GM19324 (cell line): ENCODE results near the gene FKBP11.
A peak's percentile ranks its signal among the peaks of the same experiment; 100 is the strongest.

Source experiments
- ATAC-seq: cut with Tn5 transposase; IDR thresholded peaks from one replicate; pipeline ENCODE4 v1.9.1; 2021; ENCODE audit warnings: mild to moderate bottlenecking, moderate library complexity; ENCODE audit not compliant: unreplicated experiment, low FRiP score

The FKBP11 gene

DNA sequence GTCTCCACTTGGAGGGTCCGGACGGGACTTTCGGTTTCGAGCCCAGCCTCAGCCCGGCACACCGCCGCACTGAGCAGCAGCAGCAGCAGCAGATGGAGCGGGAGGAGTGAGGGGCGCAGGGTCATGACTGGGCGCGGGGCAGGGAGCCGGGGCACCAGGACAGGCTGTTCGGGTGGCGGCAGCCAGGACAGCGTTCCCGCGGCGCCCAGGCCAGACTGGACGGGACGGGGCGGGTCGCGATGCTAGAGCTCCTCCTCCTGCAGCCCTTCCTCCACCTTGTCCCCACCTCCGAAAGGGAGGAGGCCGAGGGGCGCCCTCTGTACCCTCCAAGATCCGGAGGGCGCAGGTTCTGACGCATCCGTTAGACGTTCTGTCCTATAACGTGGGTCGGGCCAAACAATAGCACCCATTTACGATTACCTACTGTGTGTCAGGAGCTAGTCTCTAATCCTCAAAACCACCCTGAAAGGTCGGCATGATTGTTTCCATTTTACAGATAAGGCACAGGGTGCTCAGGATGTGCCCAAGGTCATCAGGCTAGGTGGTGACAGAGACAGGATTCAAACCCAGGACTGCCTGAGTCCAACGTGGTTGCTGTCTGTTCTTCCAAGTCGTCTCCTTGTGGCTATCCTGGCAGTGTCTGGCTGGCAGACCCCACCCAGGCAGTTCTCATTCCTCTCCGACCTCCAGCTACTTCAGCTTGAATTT lies at the start of gene FKBP11:
TSS of gene FKBP11 (minus strand) at position 189 of the 708 bp plus-strand sequence. CDS start at position 125, 64 bp downstream.
- ATAC-seq = peak; percentile 80

DNA sequence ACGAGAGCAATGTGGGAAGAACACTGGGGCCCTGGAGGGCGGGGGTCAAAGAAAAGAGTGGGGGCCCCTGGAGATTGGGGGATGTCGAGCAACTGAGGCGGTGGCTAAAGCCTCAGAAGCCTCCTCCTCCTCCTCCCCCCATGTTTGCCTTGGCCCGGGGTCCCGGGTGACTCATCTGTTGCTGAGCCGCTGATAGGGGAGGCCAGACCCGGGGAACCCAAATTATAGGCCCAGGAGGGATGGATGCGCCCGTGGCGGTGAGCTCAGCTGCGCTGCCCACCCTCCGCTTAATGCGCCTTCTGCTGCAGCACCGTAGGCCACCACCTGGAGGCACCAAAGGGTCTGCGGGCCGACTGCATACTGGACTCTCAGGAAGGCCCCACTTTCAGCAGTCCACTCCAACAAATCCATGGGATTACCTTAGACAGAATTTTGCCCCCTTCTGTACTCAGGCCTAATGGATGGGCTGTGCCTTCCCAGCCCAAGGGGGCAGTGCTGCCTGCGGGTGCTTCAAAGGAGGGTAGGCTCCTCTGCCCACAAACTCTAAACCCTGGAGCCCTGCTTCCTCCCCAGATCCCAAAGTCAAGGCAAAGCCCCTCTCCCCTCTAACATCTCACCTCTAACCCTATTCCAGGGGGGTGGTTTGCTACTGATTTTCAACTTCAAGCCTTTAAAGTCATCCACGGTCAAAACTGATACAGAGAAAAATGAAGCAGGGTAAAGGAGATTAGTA lies 48.8 kb upstream of the FKBP11 start:
- no peak for ATAC-seq

DNA sequence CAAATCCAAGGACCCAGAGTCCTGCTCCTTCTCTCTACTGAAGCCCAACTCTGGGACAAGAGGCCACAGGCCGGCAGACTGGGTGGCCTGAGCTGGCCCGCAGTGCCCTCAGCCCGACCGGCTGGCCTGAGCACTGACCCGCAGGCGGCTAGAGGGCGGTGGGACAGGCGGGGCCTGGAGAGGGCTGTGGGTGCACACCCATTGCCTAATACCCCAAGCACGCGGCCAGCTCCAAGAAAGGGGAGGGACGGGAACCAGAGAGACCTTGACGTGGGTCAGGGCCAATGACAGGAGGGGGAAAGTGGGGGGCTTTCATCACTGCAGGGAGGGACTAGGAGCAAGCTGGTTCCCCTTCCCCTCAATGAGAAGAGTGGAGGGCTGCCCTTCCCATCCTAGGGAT lies 48.2 kb upstream of the FKBP11 start:
- ATAC-seq = no peak

DNA sequence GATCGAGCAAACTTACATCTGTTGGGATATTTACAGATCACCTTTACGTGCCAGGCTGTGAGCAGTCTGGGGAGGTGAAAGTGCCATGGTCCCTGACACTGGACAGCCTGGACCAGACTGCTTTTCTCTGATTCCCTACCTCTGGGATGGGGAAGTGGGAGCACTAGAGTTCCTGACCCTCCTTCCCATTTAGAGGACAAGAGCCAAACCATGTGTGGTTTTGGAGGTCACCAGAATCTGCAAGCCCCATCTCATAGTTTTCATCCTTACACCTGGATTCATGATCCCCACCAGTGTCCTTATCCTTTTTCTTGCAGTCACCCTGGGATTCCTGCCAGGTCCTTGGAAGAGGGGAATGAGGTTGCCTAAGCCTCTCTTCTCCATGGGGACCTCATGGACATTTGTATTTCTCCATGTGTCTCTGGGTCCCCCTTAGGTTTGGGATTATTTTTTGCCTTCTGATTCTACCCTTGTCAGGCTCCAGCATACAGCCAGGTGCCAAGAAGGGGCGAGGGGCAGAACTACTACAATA lies 47.7 kb upstream of the FKBP11 start:
- ATAC-seq = no peak

DNA sequence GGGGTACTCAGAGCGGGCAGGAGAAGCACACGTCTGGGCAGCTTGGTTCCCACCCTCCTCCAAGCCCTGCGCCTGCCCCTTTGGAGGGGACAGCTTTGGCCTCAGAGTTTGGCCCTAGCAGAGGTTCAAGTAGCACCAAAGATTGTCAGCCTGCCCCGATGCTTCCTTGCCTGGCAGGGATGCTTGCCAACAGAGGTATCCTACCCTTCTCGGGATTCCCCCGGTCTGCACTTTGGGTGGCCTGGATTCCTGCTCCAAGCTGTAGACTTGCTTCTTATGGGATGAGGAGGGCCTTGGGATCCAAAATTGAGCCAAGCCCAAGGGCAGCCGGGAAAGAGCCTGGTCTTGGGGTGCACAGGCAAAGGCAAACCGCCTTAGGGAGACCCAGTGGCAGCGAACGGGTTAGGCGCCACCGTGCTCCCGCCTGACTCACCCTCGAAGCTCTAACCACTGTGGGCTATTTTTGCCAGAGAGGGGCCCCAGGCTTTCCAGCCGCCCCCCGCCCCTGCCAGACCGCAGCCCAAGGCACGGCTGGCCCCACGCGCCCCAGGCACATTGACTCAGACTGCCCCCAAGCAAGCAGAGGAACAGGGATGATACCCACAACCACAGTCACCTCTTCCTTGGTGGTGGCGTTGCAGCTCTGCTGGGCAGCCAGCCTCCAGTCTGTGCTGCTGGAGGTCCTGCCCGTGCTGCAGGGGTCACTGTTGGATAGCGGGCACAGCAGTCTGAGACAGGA lies 47.1 kb upstream of the FKBP11 start:
- ATAC-seq = no peak

DNA sequence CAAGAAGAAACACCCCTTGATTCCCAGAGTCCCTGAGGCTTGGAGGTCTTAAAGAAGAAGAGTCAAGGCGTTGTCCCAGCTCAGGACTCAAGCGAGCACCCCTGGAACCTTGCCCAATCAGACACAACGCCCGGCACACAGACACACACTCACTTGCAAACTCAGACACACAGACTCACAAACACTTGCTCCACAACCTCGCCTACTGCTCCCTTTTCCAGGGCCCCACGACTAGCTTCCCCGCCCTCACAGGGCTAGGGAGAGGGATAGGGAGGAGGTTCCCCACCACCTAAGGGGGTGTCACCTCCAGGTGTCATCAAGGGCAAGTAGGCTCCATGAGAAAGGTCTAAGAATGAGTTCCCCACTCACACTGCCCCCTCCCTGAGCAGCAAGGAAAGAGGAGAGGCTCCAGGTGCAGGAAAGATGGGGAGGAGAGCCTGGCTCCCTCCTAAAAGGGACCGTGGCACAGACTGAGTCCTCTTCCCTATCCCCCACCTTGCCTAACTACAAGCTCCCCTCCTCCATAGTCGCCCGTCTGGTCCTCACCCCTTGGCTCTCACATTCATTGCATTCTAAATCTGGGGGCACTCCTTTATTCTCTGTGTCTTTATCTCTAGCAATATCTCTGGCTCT lies 45.5 kb upstream of the FKBP11 start:
- no peak for ATAC-seq

DNA sequence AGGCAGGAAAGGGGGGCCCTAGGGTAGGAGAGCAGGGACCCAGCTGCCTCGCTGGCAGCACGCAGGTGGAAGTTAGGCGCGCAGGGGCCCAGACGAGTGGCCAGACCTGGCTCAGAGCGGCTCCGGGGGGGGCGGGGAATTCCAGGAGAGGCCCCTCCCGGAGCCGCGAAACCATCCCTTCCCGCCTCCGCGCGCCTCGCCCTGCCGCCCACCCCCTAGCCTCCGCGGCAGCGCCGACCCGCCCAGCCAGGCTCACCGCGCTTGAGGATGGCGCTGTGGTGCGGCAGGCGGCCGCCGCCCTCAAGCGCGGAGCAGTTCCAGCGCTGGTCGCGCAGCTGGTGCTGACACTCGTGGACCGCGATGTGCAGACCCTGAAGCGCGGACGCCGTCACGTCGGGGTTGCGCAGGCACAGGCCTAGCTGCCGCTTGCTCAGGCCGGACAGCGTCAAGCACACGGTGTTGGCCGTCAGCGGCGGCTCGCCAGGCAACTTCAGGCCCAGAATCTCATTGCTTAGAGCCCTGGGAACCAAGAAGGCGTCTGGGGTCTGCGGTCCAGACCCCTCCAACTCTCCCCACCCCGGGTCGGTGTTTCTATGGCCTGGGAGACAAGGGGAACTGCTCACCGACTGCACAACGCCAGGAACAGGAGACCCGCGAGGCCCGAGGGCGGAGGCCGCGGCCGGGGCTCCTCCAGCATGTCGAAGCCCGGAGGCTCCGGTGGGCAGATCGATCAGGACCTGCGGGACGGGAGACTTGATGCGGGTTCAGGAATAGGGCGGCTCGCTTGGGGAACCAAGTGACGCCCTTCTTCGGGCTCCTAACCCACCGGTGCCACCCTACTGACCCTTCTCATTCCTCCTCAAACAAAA lies 44.8 kb upstream of the FKBP11 start:
- ATAC-seq = no peak

DNA sequence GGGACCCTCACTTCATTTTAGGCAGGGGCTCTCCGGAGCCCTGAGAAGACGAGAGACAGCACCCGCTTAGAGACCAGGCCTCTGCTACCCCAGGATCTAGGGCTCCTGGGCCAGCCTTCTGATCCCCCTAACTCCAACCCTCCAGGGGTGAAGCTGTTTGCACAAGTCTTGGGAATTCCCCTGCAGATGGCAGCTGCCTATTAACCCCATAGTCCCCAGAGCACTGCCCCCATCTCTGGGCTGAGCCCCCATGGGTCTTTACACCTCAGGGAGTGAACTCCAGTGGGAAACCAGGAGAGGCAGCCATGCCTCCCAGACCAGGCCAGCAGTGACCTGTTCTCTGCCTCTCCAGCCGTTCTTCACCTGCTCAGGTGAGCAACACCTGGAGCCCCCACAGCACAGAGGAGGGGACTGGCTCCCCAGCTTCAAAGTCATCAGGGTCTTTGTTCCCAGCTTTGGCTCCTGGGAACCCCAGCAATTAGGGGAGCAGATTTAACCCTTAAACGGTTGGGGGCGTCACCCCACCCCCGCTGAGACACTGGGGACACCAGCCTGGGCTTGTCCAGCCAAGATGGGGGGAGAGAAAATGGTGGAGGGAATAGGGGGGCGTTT lies 44.0 kb upstream of the FKBP11 start:
- ATAC-seq = no peak

DNA sequence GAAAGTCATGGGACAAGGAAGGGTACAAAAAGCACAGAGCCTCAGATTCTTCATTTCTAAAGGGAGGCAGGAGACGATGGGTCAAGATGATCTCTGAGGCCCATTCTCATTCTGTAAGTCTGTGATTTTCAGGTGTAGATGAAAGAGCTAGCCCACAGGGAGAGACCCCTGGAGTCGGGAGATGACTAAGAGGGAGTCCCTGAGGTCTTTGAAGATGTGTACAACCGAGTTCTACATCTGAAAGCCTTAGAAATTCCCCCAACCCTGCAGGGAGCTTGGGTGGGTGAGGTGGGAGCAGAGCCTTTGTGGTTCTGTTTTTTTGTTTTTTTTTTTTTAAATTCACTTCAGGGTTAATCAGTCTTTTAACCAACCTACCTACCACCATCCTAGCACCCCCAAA lies 43.2 kb upstream of the FKBP11 start:
- no peak for ATAC-seq

DNA sequence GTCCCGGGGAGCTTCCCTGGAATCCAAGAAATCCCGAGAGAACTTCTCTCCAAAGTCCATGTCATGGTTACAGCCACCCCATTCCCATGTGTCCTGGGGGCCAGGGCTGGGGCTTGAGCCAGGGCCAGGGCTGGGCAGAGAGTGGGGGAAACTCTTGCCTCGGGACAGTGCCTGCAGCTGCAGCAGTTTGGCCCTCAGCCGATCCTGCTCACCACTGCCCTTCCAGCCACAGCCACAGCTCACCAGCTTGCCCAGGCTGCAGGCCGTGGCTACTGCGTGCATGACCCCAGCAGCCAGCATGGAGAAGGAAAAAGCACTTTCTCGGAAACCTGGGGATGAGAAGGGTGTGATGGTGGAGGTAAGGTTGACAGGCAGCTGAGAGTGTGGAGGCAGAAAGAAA lies 42.7 kb upstream of the FKBP11 start:
- no peak for ATAC-seq

DNA sequence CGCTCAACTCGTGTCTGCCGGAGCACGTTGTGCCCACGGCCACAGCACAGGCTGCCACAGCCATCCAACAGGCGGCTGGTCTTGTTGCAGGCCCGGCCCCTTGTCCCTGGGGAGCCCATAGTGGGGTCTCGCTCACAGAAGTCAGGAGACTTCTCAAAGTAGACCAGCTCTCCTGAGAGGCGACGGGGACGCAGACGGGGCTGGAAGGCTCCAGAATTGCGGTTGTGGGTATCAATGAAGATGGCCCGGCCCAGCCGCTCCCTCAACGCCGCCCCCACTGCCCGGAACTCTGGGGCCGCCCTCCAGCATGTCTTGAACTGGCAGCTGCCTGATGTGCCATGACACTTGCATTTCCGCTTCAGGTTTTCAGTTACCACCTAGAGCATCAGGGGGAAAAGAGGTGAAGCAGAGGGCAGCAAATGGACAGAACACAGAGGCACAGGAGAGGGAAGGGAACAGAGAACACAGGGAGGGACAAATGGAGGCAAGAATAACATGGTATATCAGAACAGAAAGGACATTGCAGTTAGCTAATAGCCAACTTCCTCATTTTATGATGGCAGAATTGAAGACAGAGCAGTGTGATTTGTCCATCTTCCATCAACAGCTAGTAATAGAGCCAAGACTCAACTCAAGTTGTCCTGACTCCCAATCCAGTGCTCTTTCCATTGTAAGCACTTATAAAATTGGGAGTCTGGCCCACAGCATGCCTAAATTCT lies 41.0 kb upstream of the FKBP11 start:
- ATAC-seq = no peak

DNA sequence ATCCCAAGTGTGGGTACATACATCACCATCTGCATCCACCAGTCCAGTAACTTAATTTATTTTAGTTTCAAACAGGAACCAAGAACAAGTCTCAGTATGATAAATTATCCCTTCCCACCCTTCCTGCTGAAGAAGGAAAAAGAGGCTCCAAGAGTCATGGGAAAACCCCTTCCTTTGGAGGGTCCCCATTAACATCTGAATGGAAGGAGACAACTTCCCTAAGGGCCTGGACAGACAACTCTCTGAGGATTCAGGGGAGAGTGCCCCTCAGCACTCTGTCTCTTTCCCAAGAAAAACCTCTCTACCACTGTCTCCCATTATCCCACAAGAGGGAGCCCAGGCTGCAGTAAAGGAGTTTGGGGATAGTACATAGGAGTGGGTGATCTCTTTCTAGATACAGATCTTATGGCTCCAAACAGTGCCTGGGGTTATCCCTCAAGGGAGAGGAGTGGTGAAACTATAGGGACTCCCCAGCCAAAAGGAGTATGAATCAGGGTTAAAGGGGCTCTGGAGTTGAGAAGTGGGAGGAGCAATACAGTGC lies 40.1 kb upstream of the FKBP11 start:
- ATAC-seq = no peak

DNA sequence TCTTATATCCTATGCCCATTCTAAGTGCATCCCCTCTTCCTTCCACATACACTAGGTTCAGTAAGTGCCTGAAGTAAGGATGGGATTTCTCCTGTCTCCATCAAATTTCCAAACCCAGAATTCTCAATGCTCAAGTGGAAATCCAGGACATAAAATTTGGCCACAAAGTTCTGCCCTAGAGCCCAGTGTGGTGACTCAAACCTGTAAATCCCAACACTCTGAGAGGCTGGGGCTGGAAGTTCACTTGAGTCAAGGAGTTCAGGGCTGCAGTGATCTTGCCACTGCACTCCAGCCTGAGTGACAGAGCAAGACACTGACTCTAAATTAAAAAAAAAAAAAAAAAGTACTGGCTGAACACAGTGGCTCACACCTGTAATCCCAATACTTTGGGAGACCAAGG lies 36.5 kb upstream of the FKBP11 start:
- ATAC-seq = no peak

DNA sequence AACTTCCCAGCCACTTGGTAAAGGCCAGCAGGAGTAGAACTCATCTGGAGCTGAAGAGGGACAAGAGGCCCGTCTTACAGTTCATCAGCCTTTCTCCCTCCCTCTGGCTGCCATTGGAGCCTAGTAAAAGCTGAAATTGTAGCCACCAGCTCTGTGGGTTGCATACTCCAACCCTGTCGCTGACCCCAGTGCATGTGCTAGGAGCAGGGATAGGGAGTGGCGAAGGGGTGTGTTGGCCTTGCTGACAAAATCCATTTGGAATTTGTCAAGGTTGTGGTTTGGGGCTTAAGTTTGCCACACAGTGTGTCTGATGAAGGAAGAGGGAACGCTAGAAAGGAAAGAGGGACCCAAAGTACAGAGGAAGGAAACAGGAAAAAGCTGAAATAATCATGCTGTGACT lies 36.0 kb upstream of the FKBP11 start:
- ATAC-seq = no peak

DNA sequence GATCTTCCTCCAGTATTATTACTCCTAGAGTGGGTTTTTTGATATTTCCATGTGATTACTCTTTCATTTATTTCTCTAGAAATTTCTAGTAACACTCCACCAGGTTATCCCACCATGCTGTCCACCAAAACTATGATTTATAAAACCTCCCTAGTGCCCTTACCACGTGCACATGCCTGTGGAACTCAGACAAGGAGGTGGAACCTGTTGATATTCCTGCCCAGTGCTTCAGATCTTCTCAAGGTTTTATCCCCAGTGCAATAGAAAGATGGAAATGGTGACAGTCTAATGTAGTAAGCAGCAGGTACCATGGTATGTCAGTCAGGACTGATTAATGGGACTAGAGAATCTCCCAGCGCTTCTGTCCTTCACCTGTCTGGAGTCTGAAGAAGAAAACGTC lies 35.5 kb upstream of the FKBP11 start:
- no peak for ATAC-seq

DNA sequence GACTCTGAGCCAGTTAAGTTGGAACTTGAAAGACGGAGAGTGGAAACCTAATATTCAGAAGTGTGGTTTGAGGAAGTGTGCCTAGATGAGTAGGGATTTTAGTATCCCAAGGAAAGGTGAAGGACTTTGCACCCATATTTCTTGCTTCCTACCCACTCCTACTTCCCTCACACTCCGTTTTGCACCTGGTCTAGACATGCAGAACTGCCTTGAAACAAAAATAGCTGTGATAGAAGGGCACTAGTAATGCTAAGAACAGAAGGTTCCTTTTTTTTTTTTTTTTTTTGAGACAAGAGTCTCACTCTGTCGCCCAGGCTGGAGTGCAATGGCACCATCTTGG lies 32.7 kb upstream of the FKBP11 start:
- ATAC-seq = no peak

DNA sequence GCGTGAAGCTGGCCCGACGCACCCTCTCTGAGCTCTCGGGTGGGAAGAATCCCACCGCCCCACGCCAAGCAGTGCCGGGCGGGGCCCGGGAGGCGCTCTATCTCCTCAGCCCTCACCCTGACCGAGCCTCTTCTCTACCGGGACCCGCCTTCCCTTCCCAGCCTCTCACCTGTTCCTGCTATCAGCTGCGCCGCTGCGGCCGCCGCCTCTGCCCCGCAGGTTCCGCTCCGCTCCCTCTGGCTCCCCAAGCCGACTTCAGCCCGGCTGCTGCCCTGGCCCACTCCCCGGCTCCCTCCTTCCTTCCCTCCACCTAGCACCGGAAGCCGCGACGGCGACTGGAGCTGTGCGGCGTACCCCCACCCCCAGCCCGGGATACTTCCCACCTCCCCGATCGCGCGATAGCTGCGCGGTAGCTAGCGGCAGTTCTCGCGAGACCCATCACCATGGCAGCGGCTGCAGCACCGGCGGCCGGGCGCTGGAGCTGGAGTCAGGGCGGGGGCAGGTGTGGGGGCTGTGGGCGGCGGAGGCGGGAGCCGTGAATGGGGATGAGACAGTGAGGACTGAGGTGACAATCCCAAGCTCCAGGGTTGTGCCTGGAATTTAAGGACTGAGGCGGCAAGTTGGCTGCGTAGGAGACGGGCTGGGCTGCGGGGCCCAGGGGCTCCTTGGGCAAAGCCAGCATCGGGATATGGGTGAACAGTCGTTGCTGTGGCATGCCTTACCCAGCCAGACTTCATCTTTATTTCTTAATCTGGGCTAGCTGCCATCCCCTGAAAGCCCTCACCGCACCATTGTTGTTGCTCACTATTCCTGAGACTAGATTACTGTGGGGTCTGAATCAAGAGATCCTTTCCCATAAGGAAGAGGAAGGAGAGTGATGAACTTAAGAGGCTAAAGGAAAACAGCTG lies 32.1 kb upstream of the FKBP11 start, which contains the start of gene ARF3:
TSS of gene ARF3 (minus strand) at position 347 of the 908 bp plus-strand sequence. CDS start 16,392 bp downstream, outside the sequence.
- peak; percentile 89 for ATAC-seq
